SK-N-SH (cell line): Measurements from ENCODE around the gene TMEM131. TPM values are rescaled to one million over a fixed set of nuclear protein-coding genes. Genes with fewer than 3 reads are reported as not detected.

Source experiments
- CTCF ChIA-PET: fragments of 300-600, 350-600 bp; formaldehyde crosslinking; extraction: SDS; loops from one replicate; lab custom pipeline; 2021; lab: Yijun Ruan, JAX
- POLR2A ChIA-PET: fragments of 350-600 bp; sonication (Branson Sonifier 250); formaldehyde crosslinking; extraction: SDS; loops from one replicate; lab custom pipeline; 2020; ENCODE audit warnings: antibody characterized with exemption, inconsistent platforms; lab: Yijun Ruan, JAX
- DNase-seq: peaks from one replicate; pipeline ENCODE4 v3.0.0; 2012
- H2AFZ ChIP-seq: fragments of 200-600 bp; sonication (generic); 2 replicates; pipeline ENCODE4 v1.8.1; 2016; ENCODE audit warnings: antibody characterized with exemption, mild to moderate bottlenecking, low read depth
- H3F3A ChIP-seq: fragments of 200-600 bp; sonication (generic); replicated peaks from 2 replicates; pipeline ENCODE3; 2016; ENCODE audit warnings: antibody characterized with exemption, mild to moderate bottlenecking; ENCODE audit not compliant: insufficient read depth
- H3K27ac ChIP-seq, 2 experiments: fragments of 200-500 bp in 1 of 2; fragments of 200-600 bp in 1 of 2; sonication (Bioruptor generic) in 1 of 2; sonication (generic), shearing (Covaris generic) in 1 of 2; 2 replicates each; pipeline versions ENCODE4 v1.5.1 to v1.6.1; 2014 to 2016; ENCODE audit warnings: low read depth in 2 of 2, inconsistent platforms in 1 of 2, low read length in 1 of 2, mild to moderate bottlenecking in 1 of 2, mixed read lengths in 1 of 2
- H3K27me3 ChIP-seq: fragments of 200-600 bp; sonication (generic), shearing (Covaris generic); 2 replicates; pipeline ENCODE4 v1.6.1; 2016; ENCODE audit warnings: mixed run types; ENCODE audit not compliant: insufficient read depth
- H3K36me3 ChIP-seq, 2 experiments: fragments of 200-500 bp in 1 of 2; fragments of 200-600 bp in 1 of 2; sonication (Bioruptor generic) in 1 of 2; sonication (generic) in 1 of 2; replicated peaks in 1 of 2; 2 replicates each; pipeline versions ENCODE3 to v1.5.1; 2014 to 2016; ENCODE audit warnings: low read length in 1 of 2, mild to moderate bottlenecking in 1 of 2; ENCODE audit not compliant: insufficient read depth in 2 of 2, control insufficient read depth in 1 of 2
- H3K4me1 ChIP-seq, 2 experiments: fragments of 200-500 bp in 1 of 2; fragments of 200-600 bp in 1 of 2; sonication (Bioruptor generic) in 1 of 2; sonication (generic), shearing (Covaris generic) in 1 of 2; 2 replicates each; pipeline versions ENCODE4 v1.5.1 to v1.6.1; 2014 to 2016; ENCODE audit warnings: low read depth in 1 of 2, low read length in 1 of 2, mixed run types in 1 of 2; ENCODE audit not compliant: insufficient read depth in 2 of 2, control insufficient read depth in 1 of 2
- H3K4me2 ChIP-seq: fragments of 200-600 bp; sonication (generic), shearing (Covaris generic); 2 replicates; pipeline ENCODE4 v1.6.1; 2017; ENCODE audit warnings: mixed run types
- H3K4me3 ChIP-seq, 2 experiments: fragments of 200-500 bp in 1 of 2; fragments of 200-600 bp in 1 of 2; sonication (Bioruptor generic) in 1 of 2; sonication (generic), shearing (Covaris generic) in 1 of 2; 2 replicates each; pipeline versions ENCODE4 v1.5.1 to v1.8.1; 2014 to 2016; ENCODE audit warnings: low read depth in 2 of 2, inconsistent platforms in 1 of 2, low read length in 1 of 2, mild to moderate bottlenecking in 1 of 2, mixed read lengths in 1 of 2, moderate library complexity in 1 of 2
- H3K79me2 ChIP-seq: fragments of 200-600 bp; sonication (generic); 2 replicates; pipeline ENCODE4 v1.8.1; 2017; ENCODE audit warnings: mild to moderate bottlenecking; ENCODE audit not compliant: insufficient read depth
- H3K9ac ChIP-seq: fragments of 200-600 bp; sonication (generic); 2 replicates; pipeline ENCODE4 v1.6.1; 2017; ENCODE audit warnings: mixed run types
- H3K9me2 ChIP-seq: fragments of 200-600 bp; sonication (generic); 2 replicates; pipeline ENCODE4 v1.6.1; 2017; ENCODE audit warnings: mixed run types
- H3K9me3 ChIP-seq: fragments of 200-600 bp; sonication (generic); 2 replicates; pipeline ENCODE4 v1.6.1; 2017; ENCODE audit warnings: mixed run types, mild to moderate bottlenecking, moderate library complexity
- H4K20me1 ChIP-seq: fragments of 200-600 bp; sonication (generic); 2 replicates; pipeline ENCODE4 v1.6.1; 2017; ENCODE audit warnings: mild to moderate bottlenecking, mixed run types; ENCODE audit not compliant: insufficient read depth
- ELF1 ChIP-seq: IDR thresholded peaks from 2 replicates; pipeline ENCODE4 v1.4.0; 2012
- EZH2phosphoT487 ChIP-seq: fragments of 200-600 bp; sonication (generic); IDR thresholded peaks from 2 replicates; pipeline ENCODE4 v1.6.1; 2017; ENCODE audit warnings: low read depth, mixed run types, mild to moderate bottlenecking, antibody characterized with exemption, moderate library complexity, borderline replicate concordance
- FOXM1 ChIP-seq: IDR thresholded peaks from 2 replicates; pipeline ENCODE4 v1.4.0; 2012; ENCODE audit warnings: low read depth, mild to moderate bottlenecking
- GATA2 ChIP-seq: sonication (generic); formaldehyde crosslinking; IDR thresholded peaks from 2 replicates; pipeline ENCODE4 v1.5.0; 2020; ENCODE audit warnings: mild to moderate bottlenecking, missing genetic modification reagents
- JUND ChIP-seq: IDR thresholded peaks from 2 replicates; pipeline ENCODE4 v1.4.0; 2012
- MAX ChIP-seq: IDR thresholded peaks from 2 replicates; pipeline ENCODE4 v1.4.0; 2012; ENCODE audit warnings: low read depth
- MEF2A ChIP-seq: IDR thresholded peaks from 2 replicates; pipeline ENCODE4 v1.4.0; 2012; ENCODE audit warnings: low read depth, borderline replicate concordance
- MXI1 ChIP-seq: IDR thresholded peaks from 2 replicates; pipeline ENCODE4 v1.6.1; 2012; ENCODE audit warnings: mild to moderate bottlenecking, low read depth, low read length, improper control_type of control experiment
- NFIC ChIP-seq: IDR thresholded peaks from 2 replicates; pipeline ENCODE4 v1.4.0; 2012; ENCODE audit warnings: borderline replicate concordance
- NRF1 ChIP-seq: IDR thresholded peaks from 2 replicates; pipeline ENCODE4 v1.6.1; 2012; ENCODE audit warnings: low read depth, mild to moderate bottlenecking, low read length
- PBX3 ChIP-seq: IDR thresholded peaks from 2 replicates; pipeline ENCODE4; 2012
- RAD21 ChIP-seq: IDR thresholded peaks from 2 replicates; pipeline ENCODE4 v1.6.1; 2012; ENCODE audit warnings: mild to moderate bottlenecking, low read length
- RCOR1 ChIP-seq: fragments of 150-350 bp; IDR thresholded peaks from 2 replicates; pipeline ENCODE4 v1.6.1; 2017; ENCODE audit warnings: antibody characterized with exemption, low read length
- RFX5 ChIP-seq: IDR thresholded peaks from 2 replicates; pipeline ENCODE4 v1.6.1; 2012; ENCODE audit warnings: mild to moderate bottlenecking, improper control_type of control experiment, low read length
- SIN3A ChIP-seq: IDR thresholded peaks from 2 replicates; pipeline ENCODE4 v1.6.1; 2012; ENCODE audit warnings: low read depth, mild to moderate bottlenecking, low read length, moderate library complexity, borderline replicate concordance
- TCF12 ChIP-seq: IDR thresholded peaks from 2 replicates; pipeline ENCODE4 v1.4.0; 2012
- USF1 ChIP-seq: IDR thresholded peaks from 2 replicates; pipeline ENCODE4 v1.4.0; 2012; ENCODE audit warnings: low read depth, borderline replicate concordance
- WGBS: methylation state at CpG from one replicate; pipeline ENCODE4 v1.1.6; 2017; ENCODE audit warnings: low lambda C conversion rate; 5-methylcytosine and 5-hydroxymethylcytosine counted together
- polyA plus RNA-seq, 3 experiments: library from polyadenylated mRNA; depleted of rRNA; stranded (reverse); fragments of >200 nt; gene quantifications; 2 replicates each; pipeline ENCODE4 v1.2.3, GENCODE V29; 2012

TMEM131 gene
- polyA plus RNA-seq, 1 of the 3 experiments (the other 2 are of a cell fraction): 9.1 TPM

- Histone ChIP-seq H3K9me3 (no peaks in the 10 kb centered on the region), H3F3A (no peaks in the 10 kb centered on the region), H4K20me1 (no peaks in the 10 kb centered on the region), H3K9ac (no peak overlapping the region), H3K79me2 (no peaks in the 10 kb centered on the region), H3K36me3 (no peaks in the 10 kb centered on the region), H3K4me3 (no peak overlapping the region), H3K27ac (no peak overlapping the region), H3K4me2 (no peak overlapping the region), H2AFZ (no peak overlapping the region), H3K4me1 (no peaks in the 10 kb centered on the region; a peak in 1 of 4 replicates), H3K27me3 (no peaks in the 10 kb centered on the region), H3K9me2 (no peaks in the 10 kb centered on the region)
- ChIA-PET CTCF (interaction anchor here (1.0 to 2.0 kb wide), 6 partner anchors 8 to 667 kb away, joined by 3 to 8 read pairs (median 4); no protein-coding TSS in a partner anchor), POLR2A (no interaction called here)
- 57% methylated on average over 8 of the region's 21 CpGs for WGBS
- TF ChIP-seq RCOR1 (no peak), SIN3A (no peak), MAX (no peak), NFIC (no peak), JUND (no peak), GATA2 (no peak), RFX5 (no peak), MEF2A (no peak)
- no peak for DNase-seq
These were observed 277.5 kb downstream of the TMEM131 start for GRCh38 chr2:97718051-97718882.

- Histone ChIP-seq H3K9me2 (no peaks in the 10 kb centered on the region), H3K4me2 (no peak overlapping the region)
- POLR2A ChIA-PET: no interaction called here
- DNase-seq: no peak
- no peak for TF ChIP-seq ELF1
- TF ChIP-seq MXI1: no peak
- no peak for TF ChIP-seq FOXM1
- no peak for TF ChIP-seq RAD21
- TF ChIP-seq TCF12: no peak
- no peak for TF ChIP-seq NRF1
- no peak for TF ChIP-seq MEF2A
- TF ChIP-seq SIN3A: no peak
- TF ChIP-seq JUND: no peak
- no peak for TF ChIP-seq PBX3
- no peak for TF ChIP-seq USF1
- TF ChIP-seq RCOR1: no peak
- TF ChIP-seq EZH2phosphoT487: no peak
- no peak for TF ChIP-seq RFX5
- no peak for TF ChIP-seq GATA2
- TF ChIP-seq, all 33 proteins: peak for 0
- H3K79me2 ChIP-seq: no peaks in the 10 kb centered on the region
- H2AFZ ChIP-seq: no peak overlapping the region
- CTCF ChIA-PET: interaction anchor here (1.0 to 2.0 kb wide), 6 partner anchors 8 to 668 kb away, joined by 3 to 8 read pairs (median 4); no protein-coding TSS in a partner anchor
- 39% methylated on average over 3 of the region's 3 CpGs for WGBS
- H3K36me3 ChIP-seq: no peaks in the 10 kb centered on the region
- no peaks in the 10 kb centered on the region for H3K9me3 ChIP-seq
- H3K27me3 ChIP-seq: no peaks in the 10 kb centered on the region
- H3K4me3 ChIP-seq: no peak overlapping the region
- H3K9ac ChIP-seq: no peak overlapping the region
- no peaks in the 10 kb centered on the region for H3F3A ChIP-seq
- H3K27ac ChIP-seq: no peak overlapping the region
- no peaks in the 10 kb centered on the region for H4K20me1 ChIP-seq
- no peaks in the 10 kb centered on the region; a peak in 1 of 4 replicates for H3K4me1 ChIP-seq
These were observed 278.1 kb downstream of the TMEM131 start for GRCh38 chr2:97717613-97717995.
